Measurements from ENCODE around the gene TFDP1. TPM values are rescaled to one million over a fixed set of nuclear protein-coding genes. Genes with fewer than 3 reads are reported as not detected.

TFDP1 gene
- total RNA-seq, 1 donor from 2014 or later = 30.8 TPM

DNA sequence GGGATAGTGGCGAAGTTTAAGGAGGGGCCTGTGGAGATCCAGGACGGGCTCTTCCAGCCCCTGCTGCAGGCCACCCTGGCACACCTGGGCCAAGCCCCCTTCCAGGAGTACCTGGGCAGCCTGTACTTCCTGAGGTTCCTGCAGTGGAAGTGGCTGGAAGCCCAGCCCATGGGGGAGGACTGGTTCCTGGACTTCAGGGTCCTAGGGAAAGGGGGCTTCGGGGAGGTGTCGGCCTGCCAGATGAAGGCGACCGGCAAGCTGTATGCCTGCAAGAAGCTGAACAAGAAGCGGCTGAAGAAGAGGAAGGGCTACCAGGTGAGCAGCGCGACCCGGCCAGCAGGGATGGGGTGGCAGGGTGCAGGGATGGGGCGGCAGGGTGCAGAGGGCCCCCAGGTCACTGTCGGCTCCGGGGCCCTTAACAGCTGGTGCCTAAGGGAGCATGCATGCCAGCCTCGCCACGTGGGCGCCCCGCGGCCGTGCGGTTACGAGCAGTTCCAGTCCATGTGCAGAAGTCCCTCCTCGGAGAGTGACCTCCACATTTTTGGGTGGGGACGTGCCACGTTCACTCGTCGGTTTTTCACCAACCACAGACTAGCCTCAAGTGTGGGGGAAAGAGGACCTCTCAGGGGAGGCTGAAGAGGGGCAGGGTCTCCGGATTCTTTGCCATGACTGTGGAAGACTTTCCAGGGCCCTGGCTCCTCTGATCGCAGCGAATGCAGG is 83.4 kb downstream of the TFDP1 start:
- H3K27ac ChIP-seq (ENCODE audit: low read depth, low read length) = no peak overlapping the region
- H3K27me3 ChIP-seq (ENCODE audit: control insufficient read depth in 3 of 3, insufficient read depth in 3 of 3, low read length in 3 of 3) = peaks cover 26 to 48% (median 32%) of the 10 kb centered on the region in 3 donors
- H3K4me1 ChIP-seq (ENCODE audit: control insufficient read depth in 3 of 3, insufficient read depth in 3 of 3, low read length in 3 of 3) = no peaks in the 10 kb centered on the region
- H3K4me3 ChIP-seq (ENCODE audit: low read length in 3 of 3) = no peak overlapping the region
- H3K9ac ChIP-seq (ENCODE audit: low read depth in 1 of 3, low read length in 3 of 3) = no peak overlapping the region
- H3K9me3 ChIP-seq (ENCODE audit: control insufficient read depth in 3 of 3, low read length in 3 of 3) = no peaks in the 10 kb centered on the region
- H3K36me3 ChIP-seq (ENCODE audit: control insufficient read depth in 3 of 3, insufficient read depth in 3 of 3, low read length in 3 of 3) = no peaks in the 10 kb centered on the region

GRCh38 chr13:113668491-113668971 is 84.0 kb downstream of the TFDP1 start:
- Histone ChIP-seq H3K36me3 (ENCODE audit: control insufficient read depth in 3 of 3, insufficient read depth in 3 of 3, low read length in 3 of 3) (no peaks in the 10 kb centered on the region), H3K4me3 (ENCODE audit: low read length in 3 of 3) (no peak overlapping the region), H3K27me3 (ENCODE audit: control insufficient read depth in 3 of 3, insufficient read depth in 3 of 3, low read length in 3 of 3) (peaks cover 26 to 48% (median 32%) of the 10 kb centered on the region in 3 donors), H3K9ac (ENCODE audit: low read depth in 1 of 3, low read length in 3 of 3) (no peak overlapping the region), H3K27ac (ENCODE audit: low read depth, low read length) (no peak overlapping the region), H3K4me1 (ENCODE audit: control insufficient read depth in 3 of 3, insufficient read depth in 3 of 3, low read length in 3 of 3) (no peaks in the 10 kb centered on the region), H3K9me3 (ENCODE audit: control insufficient read depth in 3 of 3, low read length in 3 of 3) (no peaks in the 10 kb centered on the region)

- no peaks in the 10 kb centered on the region for H3K9me3 ChIP-seq (ENCODE audit: control insufficient read depth in 3 of 3, low read length in 3 of 3)
- H3K4me3 ChIP-seq (ENCODE audit: low read length in 3 of 3) = no peak overlapping the region
- H3K9ac ChIP-seq (ENCODE audit: low read depth in 1 of 3, low read length in 3 of 3) = no peak overlapping the region
- no peaks in the 10 kb centered on the region for H3K36me3 ChIP-seq (ENCODE audit: control insufficient read depth in 3 of 3, insufficient read depth in 3 of 3, low read length in 3 of 3)
- H3K4me1 ChIP-seq (ENCODE audit: control insufficient read depth in 3 of 3, insufficient read depth in 3 of 3, low read length in 3 of 3) = no peaks in the 10 kb centered on the region
- peaks cover 26 to 43% (median 32%) of the 10 kb centered on the region in 3 donors for H3K27me3 ChIP-seq (ENCODE audit: control insufficient read depth in 3 of 3, insufficient read depth in 3 of 3, low read length in 3 of 3)
- H3K27ac ChIP-seq (ENCODE audit: low read depth, low read length) = no peak overlapping the region
Observed at GRCh38 chr13:113669231-113669754, 84.7 kb downstream of the TFDP1 start.

DNA sequence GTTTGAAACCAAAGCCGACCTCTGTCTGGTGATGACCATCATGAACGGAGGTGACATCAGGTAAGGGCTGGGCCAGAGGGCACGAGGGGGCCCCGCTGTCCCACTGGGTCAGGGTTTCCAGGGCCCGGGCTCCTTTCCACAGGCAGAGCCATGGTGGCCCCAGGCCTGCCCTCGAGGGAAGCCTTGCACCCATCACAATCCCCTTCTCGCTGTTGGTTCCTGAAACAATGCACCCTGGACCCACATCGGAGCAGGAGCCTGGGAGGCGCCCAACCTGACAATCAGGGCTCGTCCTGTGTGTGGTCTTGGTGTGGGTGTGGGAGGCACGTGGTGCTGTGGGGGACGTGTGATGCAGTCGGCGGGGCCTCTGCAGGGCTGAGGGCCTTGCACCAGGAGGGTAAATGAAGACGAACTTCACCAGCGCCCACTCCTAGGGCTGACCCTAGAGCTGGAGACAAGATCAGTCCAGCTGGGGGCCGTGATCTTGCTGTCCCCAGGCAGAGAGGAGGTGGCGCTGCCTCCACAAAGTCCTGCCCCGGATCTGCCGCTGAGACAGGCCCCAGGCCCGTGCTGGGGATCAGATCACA is 85.3 kb downstream of the TFDP1 start:
- H3K9me3 ChIP-seq (ENCODE audit: control insufficient read depth in 3 of 3, low read length in 3 of 3) = no peaks in the 10 kb centered on the region
- no peaks in the 10 kb centered on the region for H3K4me1 ChIP-seq (ENCODE audit: control insufficient read depth in 3 of 3, insufficient read depth in 3 of 3, low read length in 3 of 3)
- H3K36me3 ChIP-seq (ENCODE audit: control insufficient read depth in 3 of 3, insufficient read depth in 3 of 3, low read length in 3 of 3) = no peaks in the 10 kb centered on the region
- H3K4me3 ChIP-seq (ENCODE audit: low read length in 3 of 3) = no peak overlapping the region
- H3K27me3 ChIP-seq (ENCODE audit: control insufficient read depth in 3 of 3, insufficient read depth in 3 of 3, low read length in 3 of 3) = peaks cover 22 to 38% (median 28%) of the 10 kb centered on the region in 3 donors
- H3K27ac ChIP-seq (ENCODE audit: low read depth, low read length) = no peak overlapping the region
- no peak overlapping the region for H3K9ac ChIP-seq (ENCODE audit: low read depth in 1 of 3, low read length in 3 of 3)

DNA sequence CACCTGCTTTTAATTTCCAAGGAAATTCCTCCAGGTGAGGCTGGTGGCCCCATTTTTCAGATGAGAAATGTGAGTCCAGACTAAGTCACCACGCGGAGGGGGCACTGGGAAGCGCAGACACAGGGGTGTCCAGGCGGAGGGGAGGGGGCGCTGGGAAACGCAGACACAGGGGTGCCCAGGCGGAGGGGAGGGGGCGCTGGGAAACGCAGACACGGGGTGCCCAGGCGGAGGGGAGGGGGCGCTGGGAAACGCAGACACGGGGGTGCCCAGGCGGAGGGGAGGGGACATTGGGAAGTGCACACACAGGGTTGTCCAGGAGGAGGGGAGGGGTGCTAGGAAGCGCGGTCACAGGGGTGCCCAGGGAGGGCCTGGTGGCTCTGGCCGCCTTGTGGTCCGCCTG is 86.0 kb downstream of the TFDP1 start:
- Histone ChIP-seq H3K4me1 (ENCODE audit: control insufficient read depth in 3 of 3, insufficient read depth in 3 of 3, low read length in 3 of 3) (no peaks in the 10 kb centered on the region), H3K27ac (ENCODE audit: low read depth, low read length) (no peak overlapping the region), H3K27me3 (ENCODE audit: control insufficient read depth in 3 of 3, insufficient read depth in 3 of 3, low read length in 3 of 3) (peaks cover 16 to 32% (median 22%) of the 10 kb centered on the region in 3 donors), H3K4me3 (ENCODE audit: low read length in 3 of 3) (no peak overlapping the region), H3K9me3 (ENCODE audit: control insufficient read depth in 3 of 3, low read length in 3 of 3) (no peaks in the 10 kb centered on the region), H3K36me3 (ENCODE audit: control insufficient read depth in 3 of 3, insufficient read depth in 3 of 3, low read length in 3 of 3) (no peaks in the 10 kb centered on the region), H3K9ac (ENCODE audit: low read depth in 1 of 3, low read length in 3 of 3) (no peak overlapping the region)

DNA sequence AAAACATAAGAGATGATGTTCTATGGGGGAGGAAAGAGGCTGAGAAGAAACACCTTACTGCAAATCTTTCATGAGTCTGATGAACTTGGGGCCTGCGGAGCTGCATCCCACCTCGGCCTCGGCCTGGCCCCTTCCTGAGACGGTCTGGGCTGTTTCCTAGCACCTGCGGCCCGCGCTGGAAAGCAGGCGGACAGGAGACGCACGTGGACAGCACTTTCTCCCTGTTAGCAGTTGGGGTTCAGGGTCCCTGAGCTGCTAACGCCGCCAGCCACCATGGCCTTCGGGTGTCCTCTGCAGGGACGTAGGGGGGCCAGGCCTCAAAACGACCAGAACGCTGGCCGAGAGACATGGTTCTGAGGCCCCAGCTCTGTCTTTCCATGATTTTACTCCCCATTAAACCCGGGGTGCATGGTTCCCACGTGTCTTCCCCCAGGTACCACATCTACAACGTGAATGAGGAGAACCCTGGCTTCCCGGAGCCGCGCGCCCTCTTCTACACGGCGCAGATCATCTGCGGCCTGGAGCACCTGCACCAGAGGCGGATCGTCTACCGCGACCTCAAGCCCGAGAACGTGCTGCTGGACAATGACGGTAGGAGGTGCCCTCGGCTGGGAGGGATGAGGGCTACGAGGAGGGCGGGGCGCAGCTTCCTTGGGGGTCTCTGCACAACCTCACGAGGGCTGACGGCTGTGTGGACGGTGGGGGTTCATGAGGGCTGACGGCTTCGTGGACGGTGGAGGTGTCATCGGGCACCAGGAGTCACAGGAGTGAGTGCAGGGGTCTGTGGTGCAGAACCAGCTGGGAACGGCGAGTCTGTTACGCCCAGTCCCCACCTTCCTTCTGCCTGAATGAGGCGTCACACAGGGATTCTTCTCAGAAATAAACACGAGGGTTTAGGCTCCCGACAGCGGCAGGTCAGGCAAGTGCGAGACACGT is 86.8 kb downstream of the TFDP1 start:
- H3K4me3 ChIP-seq (ENCODE audit: low read length in 3 of 3) = no peak overlapping the region
- no peaks in the 10 kb centered on the region for H3K4me1 ChIP-seq (ENCODE audit: control insufficient read depth in 3 of 3, insufficient read depth in 3 of 3, low read length in 3 of 3)
- H3K27ac ChIP-seq (ENCODE audit: low read depth, low read length) = no peak overlapping the region
- H3K9me3 ChIP-seq (ENCODE audit: control insufficient read depth in 3 of 3, low read length in 3 of 3) = no peaks in the 10 kb centered on the region
- H3K9ac ChIP-seq (ENCODE audit: low read depth in 1 of 3, low read length in 3 of 3) = no peak overlapping the region
- no peaks in the 10 kb centered on the region for H3K36me3 ChIP-seq (ENCODE audit: control insufficient read depth in 3 of 3, insufficient read depth in 3 of 3, low read length in 3 of 3)
- H3K27me3 ChIP-seq (ENCODE audit: control insufficient read depth in 3 of 3, insufficient read depth in 3 of 3, low read length in 3 of 3) = peaks cover 10 to 24% (median 14%) of the 10 kb centered on the region in 3 donors

- Histone ChIP-seq H3K9ac (ENCODE audit: low read depth in 1 of 3, low read length in 3 of 3) (no peak overlapping the region), H3K27me3 (ENCODE audit: control insufficient read depth in 3 of 3, insufficient read depth in 3 of 3, low read length in 3 of 3) (peaks cover 8 to 18% (median 10%) of the 10 kb centered on the region in 3 donors), H3K27ac (ENCODE audit: low read depth, low read length) (no peak overlapping the region), H3K4me3 (ENCODE audit: low read length in 3 of 3) (no peak overlapping the region), H3K4me1 (ENCODE audit: control insufficient read depth in 3 of 3, insufficient read depth in 3 of 3, low read length in 3 of 3) (no peaks in the 10 kb centered on the region), H3K9me3 (ENCODE audit: control insufficient read depth in 3 of 3, low read length in 3 of 3) (no peaks in the 10 kb centered on the region), H3K36me3 (ENCODE audit: control insufficient read depth in 3 of 3, insufficient read depth in 3 of 3, low read length in 3 of 3) (no peaks in the 10 kb centered on the region)
Observed at GRCh38 chr13:113672002-113672651, 87.6 kb downstream of the TFDP1 start.

Other genes starting within 250 kb of the TFDP1 start
- gene GRTP1, start 220.6 kb upstream of the TFDP1 start, total RNA-seq = 3.7 TPM
- 124 TPM for gene ADPRHL1, start 131.3 kb upstream of the TFDP1 start, total RNA-seq
- gene DCUN1D2, start 94.0 kb upstream of the TFDP1 start, total RNA-seq = 7.8 TPM
- gene ATP4B, start 73.4 kb downstream of the TFDP1 start, total RNA-seq = not detected
- not detected for gene GRK1, start 82.5 kb downstream of the TFDP1 start, total RNA-seq
- gene TMEM255B, start 174.5 kb downstream of the TFDP1 start, total RNA-seq = 2.6 TPM